ENCODE results near the gene RAB7B.

RAB7B gene

GRCh38 chr1:205986861-205987260 is 16.3 kb downstream of the RAB7B start:
- no peaks in the 10 kb centered on the region for H3K9me2 ChIP-seq (replicated peaks; ENCODE audit: insufficient read depth, low read length)
- H3K9ac ChIP-seq (ENCODE audit: low read length), result no peak overlapping the region
- TF ChIP-seq EZH2 (optimal IDR thresholded peaks at IDR 0.05; ENCODE audit: low read depth, low read length), result no peak
- H3K27me3 ChIP-seq (replicated peaks; ENCODE audit: insufficient read depth, low read length), result no peaks in the 10 kb centered on the region
- no peak overlapping the region for H3K27ac ChIP-seq (ENCODE audit: low read length)
- no peak overlapping the region for H3K4me2 ChIP-seq (ENCODE audit: low read depth, low read length)
- no peaks in the 10 kb centered on the region for H3K4me1 ChIP-seq (ENCODE audit: low read length)
- H2AFZ ChIP-seq (ENCODE audit: low read length), result no peak overlapping the region
- no peaks in the 10 kb centered on the region for H3K9me3 ChIP-seq (replicated peaks; ENCODE audit: insufficient read depth, low read length)
- H3K36me3 ChIP-seq (replicated peaks; ENCODE audit: insufficient read depth, low read length), result no peaks in the 10 kb centered on the region
- H4K20me1 ChIP-seq (ENCODE audit: insufficient read depth, low read length), result no peaks in the 10 kb centered on the region
- H3K4me3 ChIP-seq (ENCODE audit: low read length), result no peak overlapping the region
- H3F3A ChIP-seq (ENCODE audit: insufficient read depth, low read length), result no peaks in the 10 kb centered on the region
- no peak for DNase-seq
- H3K79me2 ChIP-seq (ENCODE audit: low read length), result no peaks in the 10 kb centered on the region

- Histone ChIP-seq H3K79me2 (ENCODE audit: low read length) (no peaks in the 10 kb centered on the region), H3K36me3 (replicated peaks; ENCODE audit: insufficient read depth, low read length) (no peaks in the 10 kb centered on the region), H3K9me3 (replicated peaks; ENCODE audit: insufficient read depth, low read length) (no peaks in the 10 kb centered on the region), H3K27ac (ENCODE audit: low read length) (no peak overlapping the region), H3K4me2 (ENCODE audit: low read depth, low read length) (no peak overlapping the region), H3F3A (ENCODE audit: insufficient read depth, low read length) (no peaks in the 10 kb centered on the region), H4K20me1 (ENCODE audit: insufficient read depth, low read length) (no peaks in the 10 kb centered on the region), H3K9me2 (replicated peaks; ENCODE audit: insufficient read depth, low read length) (no peaks in the 10 kb centered on the region), H3K4me3 (ENCODE audit: low read length) (no peak overlapping the region), H2AFZ (ENCODE audit: low read length) (no peak overlapping the region), H3K9ac (ENCODE audit: low read length) (no peak overlapping the region), H3K4me1 (ENCODE audit: low read length) (no peaks in the 10 kb centered on the region), H3K27me3 (replicated peaks; ENCODE audit: insufficient read depth, low read length) (no peaks in the 10 kb centered on the region)
- peak; percentile 23 for DNase-seq
- TF ChIP-seq, protein P1, sequence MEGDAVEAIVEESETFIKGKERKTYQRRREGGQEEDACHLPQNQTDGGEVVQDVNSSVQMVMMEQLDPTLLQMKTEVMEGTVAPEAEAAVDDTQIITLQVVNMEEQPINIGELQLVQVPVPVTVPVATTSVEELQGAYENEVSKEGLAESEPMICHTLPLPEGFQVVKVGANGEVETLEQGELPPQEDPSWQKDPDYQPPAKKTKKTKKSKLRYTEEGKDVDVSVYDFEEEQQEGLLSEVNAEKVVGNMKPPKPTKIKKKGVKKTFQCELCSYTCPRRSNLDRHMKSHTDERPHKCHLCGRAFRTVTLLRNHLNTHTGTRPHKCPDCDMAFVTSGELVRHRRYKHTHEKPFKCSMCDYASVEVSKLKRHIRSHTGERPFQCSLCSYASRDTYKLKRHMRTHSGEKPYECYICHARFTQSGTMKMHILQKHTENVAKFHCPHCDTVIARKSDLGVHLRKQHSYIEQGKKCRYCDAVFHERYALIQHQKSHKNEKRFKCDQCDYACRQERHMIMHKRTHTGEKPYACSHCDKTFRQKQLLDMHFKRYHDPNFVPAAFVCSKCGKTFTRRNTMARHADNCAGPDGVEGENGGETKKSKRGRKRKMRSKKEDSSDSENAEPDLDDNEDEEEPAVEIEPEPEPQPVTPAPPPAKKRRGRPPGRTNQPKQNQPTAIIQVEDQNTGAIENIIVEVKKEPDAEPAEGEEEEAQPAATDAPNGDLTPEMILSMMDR (IDR thresholded peaks at IDR 0.05; ENCODE audit: low read length), result peak; percentile 17; the same call in 1 of the 2 replicates
- no peak for TF ChIP-seq EZH2 (optimal IDR thresholded peaks at IDR 0.05; ENCODE audit: low read depth, low read length)
These were observed 16.9 kb downstream of the RAB7B start for GRCh38 chr1:205986292-205986691.

GRCh38 chr1:205985330-205986005 is 17.7 kb downstream of the RAB7B start:
- no peaks in the 10 kb centered on the region for H4K20me1 ChIP-seq (ENCODE audit: insufficient read depth, low read length)
- no peaks in the 10 kb centered on the region for H3K4me1 ChIP-seq (ENCODE audit: low read length)
- H3F3A ChIP-seq (ENCODE audit: insufficient read depth, low read length), result no peaks in the 10 kb centered on the region
- no peak overlapping the region for H3K4me3 ChIP-seq (ENCODE audit: low read length)
- H3K9me3 ChIP-seq (replicated peaks; ENCODE audit: insufficient read depth, low read length), result no peaks in the 10 kb centered on the region
- TF ChIP-seq EZH2 (optimal IDR thresholded peaks at IDR 0.05; ENCODE audit: low read depth, low read length) (no peak), EZH2phosphoT487 (IDR thresholded peaks at IDR 0.05; ENCODE audit: low read length) (no peak)
- TF ChIP-seq, protein P1 (IDR thresholded peaks at IDR 0.05; ENCODE audit: low read length), result no peak
- no peaks in the 10 kb centered on the region for H3K27me3 ChIP-seq (replicated peaks; ENCODE audit: insufficient read depth, low read length)
- H3K27ac ChIP-seq (ENCODE audit: low read length), result no peak overlapping the region
- H3K36me3 ChIP-seq (replicated peaks; ENCODE audit: insufficient read depth, low read length), result no peaks in the 10 kb centered on the region
- H3K4me2 ChIP-seq (ENCODE audit: low read depth, low read length), result no peak overlapping the region
- H3K79me2 ChIP-seq (ENCODE audit: low read length), result no peaks in the 10 kb centered on the region
- no peaks in the 10 kb centered on the region for H3K9me2 ChIP-seq (replicated peaks; ENCODE audit: insufficient read depth, low read length)
- H3K9ac ChIP-seq (ENCODE audit: low read length), result no peak overlapping the region
- no peak overlapping the region for H2AFZ ChIP-seq (ENCODE audit: low read length)
- no peak for DNase-seq

GRCh38 chr1:205983925-205984725 is 19.1 kb downstream of the RAB7B start:
- Histone ChIP-seq H3K4me1 (ENCODE audit: low read length) (no peaks in the 10 kb centered on the region), H3K27me3 (replicated peaks; ENCODE audit: insufficient read depth, low read length) (no peaks in the 10 kb centered on the region), H3K27ac (ENCODE audit: low read length) (no peak overlapping the region), H3K9me2 (replicated peaks; ENCODE audit: insufficient read depth, low read length) (no peaks in the 10 kb centered on the region), H3K4me2 (ENCODE audit: low read depth, low read length) (no peak overlapping the region), H3F3A (ENCODE audit: insufficient read depth, low read length) (no peaks in the 10 kb centered on the region), H2AFZ (ENCODE audit: low read length) (no peak overlapping the region), H3K79me2 (ENCODE audit: low read length) (no peaks in the 10 kb centered on the region), H3K4me3 (ENCODE audit: low read length) (no peak overlapping the region), H3K36me3 (replicated peaks; ENCODE audit: insufficient read depth, low read length) (no peaks in the 10 kb centered on the region), H3K9me3 (replicated peaks; ENCODE audit: insufficient read depth, low read length) (no peaks in the 10 kb centered on the region), H4K20me1 (ENCODE audit: insufficient read depth, low read length) (no peaks in the 10 kb centered on the region), H3K9ac (ENCODE audit: low read length) (no peak overlapping the region)
- peak; percentile 76 for DNase-seq
- TF ChIP-seq EZH2phosphoT487 (IDR thresholded peaks at IDR 0.05; ENCODE audit: low read length), result no peak
- TF ChIP-seq, protein P1 (IDR thresholded peaks at IDR 0.05; ENCODE audit: low read length), result peak; percentile 98

All from MM.1S (cell line).